SK-N-MC (cell line): ENCODE measurements around the gene POLR2M.

ENCODE experiments used
- DNase-seq: peaks from one replicate; pipeline ENCODE4 v3.0.0-alpha.2; 2011; ENCODE audit warnings: low read depth, low spot score
- H3K27ac ChIP-seq: fragments of 200-600 bp; sonication (generic); 2 replicates; pipeline ENCODE4 v1.5.1; 2016; ENCODE audit warnings: mixed run types
- H3K36me3 ChIP-seq: fragments of 200-600 bp; sonication (generic); 2 replicates; pipeline ENCODE4 v1.6.1; 2017; ENCODE audit warnings: antibody characterized with exemption, low read length, mixed read lengths; ENCODE audit not compliant: insufficient read depth
- H3K4me3 ChIP-seq: fragments of 200-600 bp; sonication (generic); 2 replicates; pipeline ENCODE4 v1.5.1; 2016
- H3K9ac ChIP-seq: fragments of 200-600 bp; sonication (generic); 2 replicates; pipeline ENCODE4 v1.8.0; 2017; ENCODE audit warnings: mixed run types, mixed read lengths; ENCODE audit not compliant: insufficient read length
- H3K9me3 ChIP-seq: fragments of 200-600 bp; sonication (generic); 2 replicates; pipeline ENCODE4 v1.6.1; 2017; ENCODE audit warnings: low read depth, mild to moderate bottlenecking, antibody characterized with exemption, low read length, moderate library complexity, mixed read lengths
- EZH2 ChIP-seq: fragments of 200-600 bp; sonication (generic); IDR thresholded peaks from one replicate; pipeline ENCODE4 v1.6.1; 2017; ENCODE audit warnings: antibody characterized with exemption
- FOXP2 ChIP-seq: optimal IDR thresholded peaks from 2 replicates; pipeline ENCODE3; 2011; ENCODE audit warnings: mild to moderate bottlenecking, moderate library complexity; ENCODE audit not compliant: insufficient read depth; ENCODE audit errors: extremely low read length, control extremely low read depth
- POLR2AphosphoS5 ChIP-seq: IDR thresholded peaks from 2 replicates; pipeline ENCODE4 v1.6.1; 2012; ENCODE audit warnings: mild to moderate bottlenecking, low read depth, low read length, borderline replicate concordance

The POLR2M gene

GRCh38 chr15:57758560-57758959 lies 52.0 kb downstream of the POLR2M start:
- Histone ChIP-seq H3K4me3 (no peak overlapping the region), H3K36me3 (no peaks in the 10 kb centered on the region), H3K9ac (no peak overlapping the region), H3K9me3 (no peaks in the 10 kb centered on the region), H3K27ac (no peak overlapping the region)
- no peak for TF ChIP-seq EZH2
- no peak for TF ChIP-seq FOXP2
- TF ChIP-seq POLR2AphosphoS5, result no peak
- no peak for DNase-seq

- Histone ChIP-seq H3K36me3 (no peaks in the 10 kb centered on the region), H3K9me3 (no peaks in the 10 kb centered on the region), H3K9ac (no peak overlapping the region), H3K27ac (no peak overlapping the region), H3K4me3 (no peak overlapping the region)
- no peak for TF ChIP-seq FOXP2
- no peak for TF ChIP-seq POLR2AphosphoS5
- no peak for TF ChIP-seq EZH2
- no peak for DNase-seq
Measured at GRCh38 chr15:57761562-57761961, 55.0 kb downstream of the POLR2M start.

GRCh38 chr15:57762302-57762701 lies 55.8 kb downstream of the POLR2M start:
- no peak overlapping the region for H3K9ac ChIP-seq
- no peak overlapping the region for H3K27ac ChIP-seq
- H3K36me3 ChIP-seq, result no peaks in the 10 kb centered on the region
- H3K9me3 ChIP-seq, result no peaks in the 10 kb centered on the region
- DNase-seq, result no peak
- H3K4me3 ChIP-seq, result no peak overlapping the region
- TF ChIP-seq EZH2, result no peak
- TF ChIP-seq POLR2AphosphoS5, result no peak
- TF ChIP-seq FOXP2, result no peak

- no peaks in the 10 kb centered on the region for H3K36me3 ChIP-seq
- H3K4me3 ChIP-seq, result no peak overlapping the region
- no peak overlapping the region for H3K27ac ChIP-seq
- no peak overlapping the region for H3K9ac ChIP-seq
- H3K9me3 ChIP-seq, result no peaks in the 10 kb centered on the region
- no peak for DNase-seq
- TF ChIP-seq FOXP2 (no peak), POLR2AphosphoS5 (no peak), EZH2 (no peak)
Measured at GRCh38 chr15:57763176-57763964, 56.9 kb downstream of the POLR2M start.
